ENCODE data around the gene ZFP36L2.

DNA sequence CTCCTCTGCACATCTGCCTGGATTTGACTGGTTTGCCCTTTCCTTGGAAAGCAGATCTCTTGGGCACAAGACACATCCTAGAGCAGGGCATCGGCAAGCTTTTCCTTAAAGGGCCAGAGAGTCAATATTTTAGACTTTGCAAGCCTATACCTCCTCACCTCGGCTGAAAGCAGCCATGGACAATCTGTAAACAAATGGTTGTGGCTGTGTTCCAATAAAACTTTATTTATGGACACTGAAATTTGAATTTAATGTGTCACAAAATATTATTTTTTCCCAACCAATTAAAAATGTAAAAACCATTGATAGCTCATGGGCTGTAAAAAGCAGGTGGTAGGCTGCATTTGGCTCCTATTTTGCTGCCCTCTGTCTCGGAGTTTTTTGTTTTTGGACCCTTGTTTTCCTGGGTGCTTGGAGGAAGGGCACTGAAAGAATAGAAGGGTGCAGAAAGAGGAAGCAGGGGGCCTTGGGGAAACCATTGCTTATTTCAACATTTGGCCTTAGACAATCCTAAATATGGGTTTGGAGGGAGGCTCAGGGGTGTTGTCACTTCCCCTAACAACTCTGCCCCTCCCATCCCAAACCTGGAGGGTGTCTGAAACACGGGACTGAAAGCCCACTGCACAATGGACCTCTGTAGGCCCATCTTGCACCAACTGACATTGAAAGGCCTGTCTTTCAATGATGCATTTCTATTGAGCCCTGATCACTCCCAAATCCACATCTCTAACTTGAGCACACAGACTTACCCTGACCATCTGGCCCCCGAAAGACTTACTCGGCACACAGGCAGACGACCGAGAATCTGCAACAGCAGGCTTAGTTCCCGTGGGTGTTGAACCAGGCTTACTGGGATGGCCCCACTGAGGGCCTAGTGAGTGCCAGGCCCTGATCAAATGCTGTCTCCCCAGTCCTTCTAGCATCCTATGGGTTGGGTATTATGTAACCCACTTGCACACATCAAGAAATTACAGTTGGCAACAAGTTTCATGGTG, 7.1 kb upstream of the ZFP36L2 start:
- no peak for TF ChIP-seq CTCF (IDR thresholded peaks at IDR 0.05)
- no peak for TF ChIP-seq POLR2AphosphoS5 (IDR thresholded peaks at IDR 0.05; ENCODE audit: insufficient read depth in 1 of 2, low read depth in 1 of 2)

Data from vagina (tissue), 2 donors.